GM18873 (cell line): ENCODE measurements around the gene SGCD.

Experiments
- ATAC-seq: cut with Tn5 transposase; IDR thresholded peaks from one replicate; pipeline ENCODE4 v1.9.1; 2021; ENCODE audit warnings: mild to moderate bottlenecking, moderate library complexity, moderate number of reproducible peaks; ENCODE audit not compliant: unreplicated experiment, low FRiP score

Gene SGCD

DNA sequence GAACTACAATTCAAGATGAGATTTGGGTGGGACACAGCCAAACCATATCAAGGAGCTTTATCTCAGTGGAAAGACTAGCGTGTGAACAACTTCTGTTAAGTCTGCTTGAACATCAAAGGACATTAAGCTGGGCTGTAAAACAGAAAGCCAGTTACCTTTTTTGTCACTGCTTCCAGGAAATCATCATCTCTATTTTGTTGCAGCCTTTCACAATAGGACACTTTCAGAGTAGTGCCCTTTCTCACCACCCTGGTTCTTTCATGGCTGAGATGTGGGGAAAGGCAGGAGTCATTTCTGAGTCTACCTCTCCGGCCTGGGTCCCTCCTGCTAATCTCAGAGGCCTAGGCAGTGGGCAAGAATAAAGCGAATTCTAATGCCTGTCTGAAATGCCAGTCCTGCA lies 426.9 kb downstream of the SGCD start:
- ATAC-seq, result no peak

DNA sequence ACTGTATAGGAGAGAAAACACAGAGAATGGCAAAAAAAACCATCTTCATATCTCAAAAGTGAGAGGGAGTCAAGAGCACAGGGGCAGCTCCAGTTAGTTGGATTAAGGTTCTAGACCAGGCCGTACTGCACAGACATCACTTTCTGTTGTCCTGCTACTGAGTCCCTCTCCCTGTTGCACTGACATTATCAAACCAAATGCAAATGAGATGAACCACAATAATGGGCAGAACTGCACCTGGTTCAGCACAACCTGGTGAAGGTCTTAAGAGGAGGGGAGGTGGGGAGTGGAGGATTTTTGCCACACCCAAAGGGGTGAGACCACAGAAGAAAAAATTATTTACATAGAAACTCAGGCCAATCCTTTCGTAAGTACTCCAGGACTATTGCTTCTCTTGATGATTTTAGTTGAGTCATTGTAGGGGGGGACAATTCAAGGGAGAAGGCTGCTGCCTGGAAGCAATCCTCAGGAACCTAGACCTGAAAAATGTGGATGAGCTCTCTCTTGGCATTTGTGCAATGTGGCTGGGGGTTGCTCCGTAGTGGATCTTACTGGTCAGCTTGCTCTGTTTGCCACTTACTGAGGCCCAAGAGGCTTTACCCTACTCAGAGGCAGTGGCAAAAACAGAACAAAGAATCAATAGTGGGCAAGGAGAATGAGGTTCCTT lies 428.6 kb downstream of the SGCD start:
- no peak for ATAC-seq

DNA sequence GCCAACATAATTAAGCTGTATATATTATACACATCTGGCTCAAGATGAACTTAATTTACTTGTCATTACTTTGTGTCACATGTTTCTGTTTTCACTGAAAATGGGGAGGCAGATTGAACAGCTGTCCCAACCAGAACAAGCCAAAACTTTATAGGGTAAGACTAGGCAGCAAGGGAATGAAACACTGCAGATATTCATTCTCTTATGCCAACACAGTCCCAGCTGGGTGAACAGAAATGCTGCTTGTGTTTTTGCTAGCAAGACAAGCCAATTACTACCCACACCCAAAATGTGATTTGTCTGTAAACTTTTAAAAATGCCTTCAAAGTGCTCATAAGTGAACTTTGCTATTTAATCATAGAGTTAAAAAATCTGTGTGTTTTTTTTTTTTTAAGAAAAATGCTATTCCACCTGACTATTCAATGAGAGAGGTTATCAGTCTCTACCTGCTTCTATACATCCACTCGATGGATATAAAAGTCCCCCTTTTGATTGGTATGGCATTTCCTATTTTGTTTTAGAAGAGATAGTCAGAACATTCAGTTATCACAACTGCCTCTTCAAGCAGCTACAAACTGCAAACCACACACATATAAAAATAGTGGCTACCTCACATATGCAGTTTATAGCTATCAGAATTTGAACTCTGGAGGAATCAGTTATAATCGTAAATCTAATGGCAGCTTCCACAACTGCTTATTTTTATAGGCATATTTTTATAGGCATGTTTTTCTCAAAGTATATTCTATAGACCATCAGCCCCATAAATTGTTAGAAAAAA lies 431.2 kb downstream of the SGCD start:
- no peak for ATAC-seq

DNA sequence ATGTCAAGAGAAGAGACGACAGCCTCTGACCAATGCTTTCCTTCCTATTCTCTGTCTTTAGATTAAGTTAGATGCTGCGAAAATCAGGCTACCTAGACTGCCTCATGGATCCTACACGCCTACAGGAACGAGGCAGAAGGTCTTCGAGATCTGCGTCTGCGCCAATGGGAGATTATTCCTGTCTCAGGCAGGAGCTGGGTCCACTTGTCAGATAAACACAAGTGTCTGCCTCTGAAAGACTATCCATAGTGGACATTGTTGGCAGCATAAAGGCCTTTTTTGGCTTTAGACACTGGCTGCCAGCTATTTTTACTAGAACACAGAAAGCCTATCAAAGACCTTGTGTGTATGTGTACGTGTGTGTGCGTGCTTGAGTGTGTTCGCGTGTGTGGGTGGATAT lies 432.2 kb downstream of the SGCD start:
- ATAC-seq, result no peak

DNA sequence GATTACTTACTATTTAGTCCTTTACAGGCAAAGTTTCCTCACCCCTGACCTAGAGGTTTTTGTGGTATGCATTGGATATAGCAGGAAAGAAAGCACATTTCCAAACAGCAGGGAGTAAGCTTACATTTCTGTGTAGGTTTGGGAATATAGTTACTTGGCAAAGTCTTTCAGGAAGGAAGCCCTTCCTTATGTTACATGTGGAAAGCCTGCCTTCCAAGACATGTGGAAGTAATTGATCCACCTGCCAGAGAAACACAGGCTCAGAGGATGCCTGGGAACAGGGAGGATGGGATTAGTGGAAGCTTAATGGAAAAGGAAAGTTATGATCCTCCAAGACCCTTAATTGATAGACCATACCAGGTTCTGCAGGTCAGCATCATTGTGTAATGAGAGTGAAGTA lies 435.8 kb downstream of the SGCD start:
- ATAC-seq, result no peak

DNA sequence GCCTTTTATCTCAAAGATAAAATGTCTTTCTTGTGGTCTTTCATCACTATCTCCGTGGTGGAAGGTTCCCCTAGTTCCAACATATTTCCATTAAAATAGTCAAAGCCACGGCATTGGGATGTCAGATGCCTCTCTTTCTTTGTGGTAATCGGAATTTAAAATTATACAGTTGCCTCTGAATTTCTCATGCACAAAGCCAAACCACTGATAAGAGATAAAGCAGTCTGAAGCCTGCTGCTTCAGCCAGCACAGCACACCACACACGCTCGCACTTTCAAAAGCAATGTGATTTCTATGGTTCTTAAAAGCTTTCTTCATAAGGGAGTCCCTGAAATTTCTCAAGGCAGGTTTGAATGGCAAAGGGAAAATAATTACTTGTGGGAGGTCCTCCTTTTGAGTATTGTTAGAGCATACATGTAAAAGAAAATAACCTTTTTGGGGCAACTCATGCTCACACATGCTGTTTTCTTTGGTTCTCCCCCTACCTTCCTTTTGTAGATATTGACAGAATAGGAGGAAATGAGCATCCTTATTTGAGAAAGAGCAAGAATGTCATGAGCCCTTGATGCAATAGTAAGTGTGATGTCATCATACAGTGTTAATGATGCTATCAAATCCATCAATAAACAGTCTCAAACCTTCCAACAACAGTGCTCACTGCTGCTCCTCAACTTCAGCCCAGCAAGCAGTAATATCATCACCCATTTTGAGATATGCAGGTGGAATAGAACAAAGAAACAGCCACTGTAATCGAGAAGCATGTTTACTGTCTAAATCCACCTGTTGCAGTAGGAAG lies 437.4 kb downstream of the SGCD start:
- ATAC-seq, result no peak

DNA sequence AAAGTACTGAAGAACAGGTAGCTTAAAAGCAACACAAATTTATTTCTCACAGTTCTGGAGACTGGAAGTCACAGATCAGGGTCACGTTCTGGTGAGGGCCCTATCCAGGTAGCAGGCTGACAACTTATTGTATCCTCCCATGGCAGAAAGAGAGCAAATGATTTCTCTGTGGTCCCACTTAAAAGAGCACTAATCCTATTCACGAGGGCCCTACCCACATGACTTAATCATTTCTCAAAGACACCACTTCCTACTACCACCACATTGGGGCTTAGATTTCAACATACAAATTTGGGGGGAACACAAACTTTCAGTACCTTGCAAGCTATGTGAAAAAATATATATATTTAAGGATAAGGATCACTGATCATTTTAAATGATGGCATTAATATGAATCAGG lies 447.3 kb downstream of the SGCD start:
- no peak for ATAC-seq

DNA sequence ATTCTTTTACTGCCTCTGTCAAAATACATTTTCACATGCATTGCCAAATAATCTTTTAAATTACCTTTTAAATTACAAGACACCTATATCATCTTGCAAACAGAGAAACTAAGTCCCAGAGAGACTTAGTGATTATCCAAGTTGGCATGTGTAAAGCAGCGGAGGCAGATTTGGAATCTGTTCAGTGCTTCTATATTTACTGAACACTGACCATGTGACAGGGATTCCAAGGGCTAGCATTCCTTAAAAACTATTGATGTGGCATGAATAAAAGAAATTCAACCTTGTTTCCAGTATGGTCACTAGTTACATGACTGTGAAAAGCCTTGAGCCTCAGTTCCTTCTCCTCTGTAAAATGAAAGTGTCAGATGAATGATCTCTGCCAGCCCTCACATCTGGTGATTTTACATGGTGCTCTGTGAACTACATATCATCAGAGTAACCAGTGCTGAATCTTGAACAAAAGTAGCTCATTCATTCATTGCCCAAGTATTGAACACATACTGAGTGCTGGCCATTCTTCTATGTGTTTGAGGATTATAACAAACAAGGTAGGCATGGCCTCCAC lies 451.3 kb downstream of the SGCD start:
- ATAC-seq, result no peak

DNA sequence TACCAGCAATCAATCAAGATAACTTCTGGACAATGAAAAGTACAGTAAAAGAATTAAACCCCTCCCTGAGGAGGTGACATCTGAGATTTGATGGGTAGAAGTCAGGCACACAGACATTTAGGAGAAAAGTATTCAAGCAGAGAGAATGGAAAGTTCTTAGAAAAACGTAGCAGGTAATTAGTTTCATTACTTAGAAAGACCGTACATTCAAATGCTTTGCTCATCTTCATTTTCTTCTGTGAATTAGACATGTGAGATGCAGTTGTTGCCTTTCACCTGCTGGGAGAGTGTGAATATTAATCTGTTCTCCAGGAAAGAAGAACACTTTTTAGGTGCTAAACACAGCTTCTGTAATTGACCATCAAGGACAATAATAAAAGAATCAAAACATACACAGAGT lies 451.8 kb downstream of the SGCD start:
- ATAC-seq, result no peak

DNA sequence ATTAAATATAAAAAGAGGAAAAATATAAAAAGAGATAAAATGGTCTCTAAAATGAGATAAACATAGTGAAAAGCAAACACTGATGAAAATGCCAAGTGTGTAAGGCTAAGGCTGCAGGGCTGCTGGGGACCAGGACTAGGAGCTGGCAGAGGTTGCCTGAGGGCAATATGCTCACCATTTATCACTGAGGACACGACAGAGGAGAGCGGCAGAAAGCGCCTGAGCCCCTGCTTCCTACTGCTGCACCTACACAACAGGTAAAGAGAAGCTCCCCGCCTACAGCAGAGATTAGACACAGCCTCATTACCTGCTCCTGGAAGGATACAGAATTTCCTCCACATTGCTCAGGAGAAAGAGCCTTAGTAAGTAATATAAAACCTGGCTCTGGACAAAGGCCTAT lies 452.5 kb downstream of the SGCD start:
- no peak for ATAC-seq

DNA sequence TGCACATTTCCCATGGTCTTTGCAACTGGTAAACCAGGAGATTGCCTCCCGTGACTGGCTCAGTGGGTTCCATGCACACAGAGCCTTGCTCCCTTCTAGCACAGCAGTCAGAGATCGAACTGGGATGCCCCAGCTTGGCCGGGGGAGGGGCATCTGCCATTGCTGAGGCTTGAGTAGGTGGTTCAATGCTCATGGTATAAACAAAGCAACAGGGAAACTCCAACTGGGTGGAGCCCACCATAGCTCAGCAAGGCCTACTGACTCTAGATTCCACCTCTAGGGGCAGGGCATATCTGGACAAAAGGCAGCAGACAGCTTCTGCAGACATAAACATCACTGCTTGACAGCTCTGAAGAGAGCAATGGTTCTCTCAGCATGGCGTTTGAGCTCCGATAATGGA lies 456.1 kb downstream of the SGCD start:
- no peak for ATAC-seq

DNA sequence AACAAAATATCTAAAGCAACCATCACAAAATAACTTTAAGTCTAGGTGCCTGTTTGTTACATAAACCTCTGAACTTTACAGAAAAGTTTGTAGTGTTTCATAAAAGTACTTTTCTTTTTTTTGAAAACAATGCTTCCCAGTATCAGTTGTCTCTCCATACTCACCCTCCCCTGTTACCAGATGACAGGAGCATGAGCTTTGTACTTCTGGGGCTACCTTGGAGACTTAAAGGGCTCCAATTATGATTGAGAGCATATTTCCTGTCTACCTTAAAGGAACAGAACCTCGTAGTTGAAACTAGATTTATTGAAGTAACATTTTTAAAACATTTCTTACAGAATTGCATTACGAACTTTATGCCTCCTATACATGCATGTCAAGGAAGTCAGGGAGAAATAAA lies 467.7 kb downstream of the SGCD start:
- no peak for ATAC-seq

DNA sequence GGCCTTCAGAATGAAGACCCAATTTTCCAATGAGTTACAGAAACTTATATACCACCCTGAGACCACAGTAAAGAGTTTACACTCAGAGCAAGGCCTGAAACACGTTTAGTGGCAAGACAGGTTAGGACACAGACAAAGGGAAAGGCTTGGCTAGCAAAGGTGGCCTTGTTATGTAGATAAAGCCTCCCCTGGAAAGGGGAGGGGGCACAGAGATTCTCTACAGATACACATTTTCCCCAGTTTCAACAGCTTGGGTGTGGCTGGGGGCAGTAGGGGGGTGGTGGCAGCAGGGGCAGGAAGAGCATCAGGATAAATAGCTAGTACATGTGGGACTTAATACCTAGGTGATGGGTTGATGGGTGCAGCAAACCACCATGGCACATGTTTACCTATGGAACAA lies 471.2 kb downstream of the SGCD start:
- ATAC-seq, result no peak

DNA sequence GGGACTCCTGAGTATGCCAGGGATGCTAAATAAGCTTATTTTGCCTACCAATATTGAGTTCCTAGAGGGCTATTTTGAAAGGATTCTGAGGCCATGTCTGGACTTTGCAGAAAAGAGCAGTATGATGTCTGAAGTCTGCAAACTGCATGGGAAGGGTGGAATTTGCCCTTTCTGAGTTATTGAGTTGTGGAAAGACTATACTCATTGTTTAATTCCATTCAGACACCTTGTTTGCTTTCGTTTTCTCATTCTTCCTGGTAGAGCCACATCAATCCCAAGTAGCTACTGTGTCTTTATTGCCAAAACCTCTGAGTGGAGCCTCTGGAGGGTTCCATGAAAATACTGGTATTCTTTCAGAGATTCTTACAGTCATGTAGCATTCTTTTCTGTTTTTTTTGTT lies 472.2 kb downstream of the SGCD start:
- no peak for ATAC-seq

DNA sequence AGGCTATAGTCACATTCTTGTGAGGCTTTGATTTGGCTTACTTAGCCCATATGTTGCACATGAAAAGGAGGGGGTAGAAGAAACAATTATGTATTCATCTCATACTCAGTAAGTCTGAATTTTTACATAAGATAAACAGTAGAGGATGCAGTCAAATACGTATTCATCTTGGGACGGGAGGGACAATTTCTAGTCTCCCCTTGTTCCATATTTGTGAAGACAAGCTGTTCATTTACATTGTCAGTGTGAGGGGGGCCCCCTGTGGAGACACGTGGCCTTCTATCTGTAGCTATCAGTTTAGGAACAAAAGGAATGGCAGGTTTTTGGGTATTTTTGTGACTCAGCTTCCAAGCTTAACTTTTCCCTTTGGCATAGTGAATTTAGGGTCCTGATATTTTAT lies 474.0 kb downstream of the SGCD start:
- ATAC-seq, result no peak

DNA sequence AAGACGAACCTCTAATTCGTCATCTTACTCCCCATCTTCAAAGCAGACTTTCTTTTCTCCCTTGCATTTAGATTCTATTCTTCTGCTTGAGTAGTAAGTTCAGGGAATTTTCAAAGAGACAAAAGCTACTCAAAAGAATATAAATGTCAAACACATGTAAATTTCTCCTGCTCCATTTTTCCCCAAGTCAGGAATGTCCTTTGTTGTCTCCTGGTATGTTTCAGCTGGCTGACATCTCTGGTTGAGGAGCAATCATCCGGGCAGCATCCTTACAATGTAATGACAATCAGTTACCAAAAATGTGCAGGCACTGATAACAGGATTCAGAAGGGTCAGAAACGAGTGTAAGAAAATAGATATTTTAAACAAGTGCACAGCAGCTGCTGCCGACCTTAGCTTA lies 475.5 kb downstream of the SGCD start:
- ATAC-seq, result no peak

DNA sequence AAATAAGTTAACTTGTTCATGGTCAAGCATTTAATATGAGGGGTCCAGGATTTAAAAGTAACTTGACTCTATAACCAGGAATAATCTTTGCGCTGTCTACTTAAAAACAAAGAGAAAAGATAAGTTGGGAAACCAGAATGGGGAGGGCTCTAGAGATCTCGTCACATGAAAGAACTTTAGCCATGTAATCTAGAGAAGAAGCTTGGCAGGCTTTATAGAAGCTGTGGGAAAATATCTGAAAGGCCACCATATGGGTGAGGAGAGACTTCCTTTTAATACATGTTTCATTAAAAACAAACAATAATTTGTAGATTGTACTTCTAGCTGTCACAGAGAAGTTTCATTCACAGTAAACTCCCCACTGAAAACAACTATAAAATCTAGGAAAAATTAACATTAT lies 476.4 kb downstream of the SGCD start:
- ATAC-seq, result no peak

DNA sequence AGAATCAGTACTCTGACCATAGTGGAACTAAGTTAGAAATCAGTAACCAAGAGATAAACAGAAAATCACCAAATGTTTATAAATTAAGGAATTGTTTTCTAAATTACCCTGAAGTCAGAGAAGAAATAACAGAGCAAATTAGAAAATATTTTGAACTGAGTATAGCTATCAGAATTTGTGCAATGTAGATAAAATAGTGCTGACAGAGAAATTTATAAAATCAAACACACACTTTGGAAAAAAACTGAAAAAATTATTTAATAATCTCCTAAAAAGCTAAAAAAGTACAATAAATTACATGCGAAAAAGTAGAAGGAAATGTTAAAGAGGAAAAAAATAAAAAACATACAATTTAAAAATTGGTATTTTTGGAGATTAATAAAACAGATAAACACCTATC lies 486.0 kb downstream of the SGCD start:
- no peak for ATAC-seq

DNA sequence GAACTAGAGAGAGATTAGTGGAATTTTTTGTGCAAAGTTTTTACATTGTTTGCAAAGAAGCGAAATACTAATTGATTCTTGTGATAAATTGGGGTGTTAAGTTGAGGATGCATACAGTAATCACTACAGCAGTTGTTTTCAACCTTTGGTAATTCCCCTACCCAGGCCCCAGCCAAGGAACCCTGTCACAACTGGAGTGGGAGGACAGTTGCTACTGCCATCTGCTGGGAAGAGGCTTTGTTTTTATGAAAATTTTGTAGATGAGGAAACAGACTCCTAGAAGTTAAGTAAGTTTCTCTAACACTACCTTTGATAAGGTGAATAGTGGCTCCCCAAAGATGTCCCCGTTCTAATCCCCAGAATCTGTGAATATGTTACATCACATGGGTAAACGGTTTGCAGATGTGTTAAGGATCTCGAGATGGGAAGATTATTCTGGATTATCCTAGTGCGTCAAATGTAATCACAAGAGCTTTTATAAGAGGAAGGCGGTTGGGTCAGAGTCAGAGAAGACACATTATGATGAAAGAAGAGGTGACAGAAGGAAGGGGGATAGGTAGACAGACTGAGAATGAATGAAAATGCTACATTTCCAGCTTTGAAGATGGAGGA lies 489.1 kb downstream of the SGCD start:
- ATAC-seq, result peak; percentile 66
